ENCODE measurements around the gene BBOX1. TPM values are rescaled to one million over a fixed set of nuclear protein-coding genes. Genes with fewer than 3 reads are reported as not detected.

Gene BBOX1
- total RNA-seq, 1 donor from 2014 or later, result not detected

- Mint-ChIP-seq H3K9me3 (ENCODE audit: unreplicated experiment) (peaks cover 15% of the 10 kb centered on the region), H3K4me1 (ENCODE audit: low read depth, unreplicated experiment) (no peaks in the 10 kb centered on the region), H3K27me3 (ENCODE audit: unreplicated experiment) (no peaks in the 10 kb centered on the region), H3K4me3 (ENCODE audit: unreplicated experiment) (no peak overlapping the region), H3K36me3 (ENCODE audit: unreplicated experiment) (peaks cover 22% of the 10 kb centered on the region), H3K27ac (ENCODE audit: unreplicated experiment) (no peak overlapping the region)
- TF ChIP-seq CTCF (IDR thresholded peaks at IDR 0.05; ENCODE audit: partially characterized antibody, unreplicated experiment), result no peak
- DNase-seq, result no peak
These were observed 98.1 kb downstream of the BBOX1 start for GRCh38 chr11:27138716-27139115.

GRCh38 chr11:27139742-27140367 lies 99.2 kb downstream of the BBOX1 start:
- DNase-seq, result no peak
- Mint-ChIP-seq H3K9me3 (ENCODE audit: unreplicated experiment) (peaks cover 11% of the 10 kb centered on the region), H3K36me3 (ENCODE audit: unreplicated experiment) (peaks cover 22% of the 10 kb centered on the region), H3K4me1 (ENCODE audit: low read depth, unreplicated experiment) (no peaks in the 10 kb centered on the region), H3K4me3 (ENCODE audit: unreplicated experiment) (no peak overlapping the region), H3K27ac (ENCODE audit: unreplicated experiment) (no peak overlapping the region), H3K27me3 (ENCODE audit: unreplicated experiment) (no peaks in the 10 kb centered on the region)
- no peak for TF ChIP-seq CTCF (IDR thresholded peaks at IDR 0.05; ENCODE audit: partially characterized antibody, unreplicated experiment)

GRCh38 chr11:27141576-27141975 lies 101.0 kb downstream of the BBOX1 start:
- no peak for TF ChIP-seq CTCF (IDR thresholded peaks at IDR 0.05; ENCODE audit: partially characterized antibody, unreplicated experiment)
- Mint-ChIP-seq H3K9me3 (ENCODE audit: unreplicated experiment) (peaks cover 11% of the 10 kb centered on the region), H3K4me1 (ENCODE audit: low read depth, unreplicated experiment) (no peaks in the 10 kb centered on the region), H3K27me3 (ENCODE audit: unreplicated experiment) (no peaks in the 10 kb centered on the region), H3K27ac (ENCODE audit: unreplicated experiment) (no peak overlapping the region), H3K36me3 (ENCODE audit: unreplicated experiment) (peaks cover 16% of the 10 kb centered on the region), H3K4me3 (ENCODE audit: unreplicated experiment) (no peak overlapping the region)
- no peak for DNase-seq

GRCh38 chr11:27147916-27148315 lies 107.3 kb downstream of the BBOX1 start:
- Mint-ChIP-seq H3K4me1 (ENCODE audit: low read depth, unreplicated experiment) (no peaks in the 10 kb centered on the region), H3K4me3 (ENCODE audit: unreplicated experiment) (no peak overlapping the region), H3K27me3 (ENCODE audit: unreplicated experiment) (no peaks in the 10 kb centered on the region), H3K9me3 (ENCODE audit: unreplicated experiment) (peaks cover 3% of the 10 kb centered on the region), H3K27ac (ENCODE audit: unreplicated experiment) (no peak overlapping the region), H3K36me3 (ENCODE audit: unreplicated experiment) (peaks cover 5% of the 10 kb centered on the region)
- DNase-seq, result no peak
- TF ChIP-seq CTCF (IDR thresholded peaks at IDR 0.05; ENCODE audit: partially characterized antibody, unreplicated experiment), result no peak

- no peaks in the 10 kb centered on the region for H3K4me1 Mint-ChIP-seq (ENCODE audit: low read depth, unreplicated experiment)
- H3K27me3 Mint-ChIP-seq (ENCODE audit: unreplicated experiment), result no peaks in the 10 kb centered on the region
- H3K27ac Mint-ChIP-seq (ENCODE audit: unreplicated experiment), result no peak overlapping the region
- H3K36me3 Mint-ChIP-seq (ENCODE audit: unreplicated experiment), result peaks cover 5% of the 10 kb centered on the region
- TF ChIP-seq CTCF (IDR thresholded peaks at IDR 0.05; ENCODE audit: partially characterized antibody, unreplicated experiment), result no peak
- H3K4me3 Mint-ChIP-seq (ENCODE audit: unreplicated experiment), result no peak overlapping the region
- DNase-seq, result no peak
- H3K9me3 Mint-ChIP-seq (ENCODE audit: unreplicated experiment), result no peaks in the 10 kb centered on the region
These were observed 107.9 kb downstream of the BBOX1 start for GRCh38 chr11:27148506-27148905.
